ENCODE results near the gene ABCA12. TPM values are rescaled to one million over a fixed set of nuclear protein-coding genes. Genes with fewer than 3 reads are reported as not detected.

Gene ABCA12
- polyA plus RNA-seq, 1 experiment: 0.01 TPM

DNA sequence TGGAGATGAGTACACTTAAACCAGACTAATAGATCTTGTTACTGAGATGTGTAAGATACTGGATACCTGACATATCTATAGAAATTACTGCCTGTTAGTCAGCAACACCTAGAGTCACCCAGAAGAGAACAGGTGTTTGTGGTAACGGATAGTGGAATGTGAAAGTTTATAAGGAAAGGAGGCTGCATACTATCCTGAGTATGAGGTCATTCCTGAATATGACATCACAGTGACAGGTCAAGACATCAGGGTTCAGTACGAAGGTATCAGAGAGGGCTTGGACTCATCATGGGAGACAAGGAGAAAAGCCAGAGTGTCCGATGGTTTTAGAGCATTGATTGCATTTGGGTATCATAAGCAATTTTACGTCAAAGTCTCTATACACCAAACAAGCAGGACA is 55.3 kb downstream of the ABCA12 start:
- Histone ChIP-seq H3K27me3 (ENCODE audit: control insufficient read depth, insufficient read depth, low read length) (no peaks in the 10 kb centered on the region), H3K36me3 (ENCODE audit: control insufficient read depth, insufficient read depth, low read length) (no peaks in the 10 kb centered on the region), H3K4me3 (ENCODE audit: low read depth, low read length) (no peak overlapping the region)
- no peak for DNase-seq (ENCODE audit: low read depth)
- CTCF ChIA-PET: no interaction called here
- POLR2A ChIA-PET: no interaction called here
- TF ChIP-seq, protein P1, sequence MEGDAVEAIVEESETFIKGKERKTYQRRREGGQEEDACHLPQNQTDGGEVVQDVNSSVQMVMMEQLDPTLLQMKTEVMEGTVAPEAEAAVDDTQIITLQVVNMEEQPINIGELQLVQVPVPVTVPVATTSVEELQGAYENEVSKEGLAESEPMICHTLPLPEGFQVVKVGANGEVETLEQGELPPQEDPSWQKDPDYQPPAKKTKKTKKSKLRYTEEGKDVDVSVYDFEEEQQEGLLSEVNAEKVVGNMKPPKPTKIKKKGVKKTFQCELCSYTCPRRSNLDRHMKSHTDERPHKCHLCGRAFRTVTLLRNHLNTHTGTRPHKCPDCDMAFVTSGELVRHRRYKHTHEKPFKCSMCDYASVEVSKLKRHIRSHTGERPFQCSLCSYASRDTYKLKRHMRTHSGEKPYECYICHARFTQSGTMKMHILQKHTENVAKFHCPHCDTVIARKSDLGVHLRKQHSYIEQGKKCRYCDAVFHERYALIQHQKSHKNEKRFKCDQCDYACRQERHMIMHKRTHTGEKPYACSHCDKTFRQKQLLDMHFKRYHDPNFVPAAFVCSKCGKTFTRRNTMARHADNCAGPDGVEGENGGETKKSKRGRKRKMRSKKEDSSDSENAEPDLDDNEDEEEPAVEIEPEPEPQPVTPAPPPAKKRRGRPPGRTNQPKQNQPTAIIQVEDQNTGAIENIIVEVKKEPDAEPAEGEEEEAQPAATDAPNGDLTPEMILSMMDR (IDR thresholded peaks at IDR 0.05; ENCODE audit: insufficient read depth, low read depth, low read length): no peak

DNA sequence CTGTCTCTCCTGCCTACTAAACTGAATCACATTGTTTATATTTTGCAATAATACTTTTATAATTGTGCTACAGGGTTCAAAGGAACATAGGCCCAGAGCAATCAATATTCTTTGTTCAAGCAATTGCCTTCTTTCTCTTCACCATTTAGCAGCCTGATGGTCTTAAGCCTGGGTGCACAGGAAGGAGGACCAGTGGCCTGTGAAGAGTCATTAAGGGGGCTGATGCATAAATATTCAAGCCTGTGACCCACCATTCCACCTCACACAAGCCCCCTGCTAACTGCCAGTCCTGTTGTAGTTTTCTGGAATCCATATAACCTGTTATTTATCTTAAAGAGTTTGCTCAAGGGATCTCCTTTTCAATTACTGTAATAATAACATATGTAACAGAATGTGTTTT is 56.0 kb downstream of the ABCA12 start:
- ChIA-PET POLR2A (no interaction called here), CTCF (no interaction called here)
- Histone ChIP-seq H3K4me3 (ENCODE audit: low read depth, low read length) (no peak overlapping the region), H3K27me3 (ENCODE audit: control insufficient read depth, insufficient read depth, low read length) (no peaks in the 10 kb centered on the region), H3K36me3 (ENCODE audit: control insufficient read depth, insufficient read depth, low read length) (no peaks in the 10 kb centered on the region)
- DNase-seq (ENCODE audit: low read depth): no peak
- TF ChIP-seq, protein P1 (IDR thresholded peaks at IDR 0.05; ENCODE audit: insufficient read depth, low read depth, low read length): no peak

DNA sequence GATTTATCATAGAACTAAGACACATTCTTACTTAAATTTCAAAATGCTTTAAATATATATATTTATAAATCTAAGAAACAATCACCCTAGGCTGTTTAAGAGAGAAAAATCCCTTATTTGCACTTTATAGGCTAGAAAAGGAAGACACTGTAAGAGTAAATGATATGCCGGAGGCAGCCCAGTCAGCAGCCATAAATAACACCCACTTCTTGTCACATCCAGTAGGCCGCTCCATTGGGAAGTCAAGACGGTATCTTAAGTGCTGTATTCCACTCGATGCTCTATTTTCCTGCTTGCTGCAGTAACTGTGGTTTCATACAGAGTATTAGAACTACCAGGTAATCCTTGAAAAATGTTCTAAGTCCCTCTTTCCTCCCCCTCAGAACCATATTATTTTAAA is 57.9 kb downstream of the ABCA12 start:
- CTCF ChIA-PET: no interaction called here
- Histone ChIP-seq H3K27me3 (ENCODE audit: control insufficient read depth, insufficient read depth, low read length) (no peaks in the 10 kb centered on the region), H3K4me3 (ENCODE audit: low read depth, low read length) (no peak overlapping the region), H3K36me3 (ENCODE audit: control insufficient read depth, insufficient read depth, low read length) (no peaks in the 10 kb centered on the region)
- POLR2A ChIA-PET: no interaction called here
- TF ChIP-seq, protein P1 (IDR thresholded peaks at IDR 0.05; ENCODE audit: insufficient read depth, low read depth, low read length): no peak
- DNase-seq (ENCODE audit: low read depth): no peak

DNA sequence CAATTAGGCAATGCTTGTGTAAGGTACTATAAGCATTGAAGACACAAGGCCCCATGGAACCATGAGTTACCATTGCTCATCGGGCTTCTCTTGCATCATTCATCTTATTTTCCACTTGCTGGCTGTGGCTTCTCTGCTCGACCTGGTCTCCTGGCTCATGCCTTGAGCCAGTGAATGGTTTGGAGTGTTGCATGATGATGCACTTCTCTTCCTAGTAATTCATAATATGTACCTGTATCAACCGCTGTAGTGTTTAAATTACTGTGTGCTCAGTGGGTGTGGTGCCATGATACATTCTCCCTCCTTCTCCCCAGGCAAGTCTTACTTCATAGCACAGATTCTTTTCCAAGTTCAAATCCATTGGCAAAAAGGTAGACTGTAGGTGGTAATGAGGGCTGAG is 66.8 kb downstream of the ABCA12 start:
- ChIA-PET POLR2A (no interaction called here), CTCF (no interaction called here)
- H3K4me3 ChIP-seq (ENCODE audit: low read depth, low read length): no peak overlapping the region
- no peaks in the 10 kb centered on the region for H3K27me3 ChIP-seq (ENCODE audit: control insufficient read depth, insufficient read depth, low read length)
- TF ChIP-seq, protein P1 (IDR thresholded peaks at IDR 0.05; ENCODE audit: insufficient read depth, low read depth, low read length): no peak
- no peaks in the 10 kb centered on the region for H3K36me3 ChIP-seq (ENCODE audit: control insufficient read depth, insufficient read depth, low read length)
- no peak for DNase-seq (ENCODE audit: low read depth)

DNA sequence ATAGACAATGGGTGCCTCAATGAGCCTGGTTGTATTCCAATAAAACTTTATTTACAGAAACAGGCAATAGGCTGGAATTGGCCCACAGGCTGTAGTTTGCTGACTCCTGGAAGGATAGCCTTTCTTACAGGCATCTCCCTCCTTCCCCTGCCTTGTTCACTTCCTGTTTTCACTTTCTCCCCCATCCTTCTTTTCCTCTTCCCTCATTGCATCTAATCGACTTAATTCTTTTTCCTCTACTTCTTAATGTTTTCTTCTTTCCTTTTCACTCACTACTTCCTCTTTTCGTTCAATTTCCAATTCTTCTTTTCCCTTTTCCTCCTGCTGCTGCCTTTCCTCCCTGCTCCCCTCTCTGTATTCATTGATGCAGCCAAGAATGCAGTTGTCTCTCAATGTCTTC is 70.0 kb downstream of the ABCA12 start:
- no peak for DNase-seq (ENCODE audit: low read depth)
- Histone ChIP-seq H3K36me3 (ENCODE audit: control insufficient read depth, insufficient read depth, low read length) (no peaks in the 10 kb centered on the region), H3K27me3 (ENCODE audit: control insufficient read depth, insufficient read depth, low read length) (no peaks in the 10 kb centered on the region), H3K4me3 (ENCODE audit: low read depth, low read length) (no peak overlapping the region)
- TF ChIP-seq, protein P1 (IDR thresholded peaks at IDR 0.05; ENCODE audit: insufficient read depth, low read depth, low read length): no peak
- CTCF ChIA-PET: no interaction called here
- POLR2A ChIA-PET: no interaction called here

Data from BJ (cell line).